GM12878 (cell line): ENCODE results near the gene PRADC1. TPM values are rescaled to one million over a fixed set of nuclear protein-coding genes. Genes with fewer than 3 reads are reported as not detected.
A peak's percentile ranks its signal among the peaks of the same experiment; 100 is the strongest.

ENCODE experiments used
- ATAC-seq: fragments of 200-7000 bp; cut with Tn5 transposase; 3 replicates; pipeline ENCODE4 v1.9.1; 2020; ENCODE audit warnings: mild to moderate bottlenecking, moderate library complexity
- BruUV-seq: library from RNA; stranded (reverse); fragments of 400-500 nt; replicated peaks from 2 replicates; lab custom pipeline; 2021; lab: Mats Ljungman, UMichigan
- CTCF ChIA-PET: fragments of 300-600 bp; sonication (Branson Sonifier 250); formaldehyde crosslinking; extraction: SDS; loops from one replicate; lab custom pipeline; 2021; ENCODE audit warnings: inconsistent platforms; lab: Yijun Ruan, JAX
- POLR2A ChIA-PET: fragments of 350-600 bp; formaldehyde crosslinking; extraction: SDS; loops from one replicate; lab custom pipeline; 2021; ENCODE audit warnings: inconsistent platforms; lab: Charles Lee
- RAD21 ChIA-PET: fragments of 300-600 bp; sonication (Branson Sonifier 250); formaldehyde crosslinking; loops from one replicate; lab custom pipeline; 2023; ENCODE audit warnings: antibody characterized with exemption; ENCODE audit not compliant: unreplicated experiment; lab: Charles Lee
- SMC1A ChIA-PET: fragments of 300-600 bp; sonication (Branson Sonifier 250); formaldehyde crosslinking; loops from one replicate; lab custom pipeline; 2023; ENCODE audit not compliant: unreplicated experiment, uncharacterized antibody; lab: Charles Lee
- DNase-seq: peaks from one replicate; pipeline ENCODE4 v3.0.0-alpha.2; 2011; ENCODE audit warnings: low read depth, low spot score
- FAIRE-seq: peaks from 3 replicates; lab custom pipeline; 2011; peaks lifted over from hg19 to GRCh38; lab: Jason Lieb, UNC
- H2AFZ ChIP-seq: 2 replicates; pipeline ENCODE4 v1.6.0; 2011; ENCODE audit warnings: low read depth, low read length, control low read depth; ENCODE audit not compliant: control insufficient read depth
- H3K27ac ChIP-seq: 2 replicates; pipeline ENCODE4 v1.5.1; 2011; ENCODE audit warnings: control low read depth; ENCODE audit not compliant: control insufficient read depth, insufficient read depth
- H3K27me3 ChIP-seq, 2 experiments: replicated peaks in 1 of 2; 2 replicates each; pipeline versions ENCODE4 v1.6.0 to v1.6.1; 2011; ENCODE audit warnings: low read length in 1 of 2; ENCODE audit not compliant: control insufficient read depth in 2 of 2, insufficient read depth in 2 of 2
- H3K36me3 ChIP-seq, 2 experiments: 2 replicates each; pipeline ENCODE4 v1.5.1; 2011; ENCODE audit warnings: low read length in 1 of 2; ENCODE audit not compliant: control insufficient read depth in 2 of 2, insufficient read depth in 2 of 2
- H3K4me1 ChIP-seq: 2 replicates; pipeline ENCODE4 v1.6.1; 2011; ENCODE audit warnings: mild to moderate bottlenecking, low read length, moderate library complexity, mixed read lengths; ENCODE audit not compliant: control insufficient read depth, insufficient read depth
- H3K4me2 ChIP-seq: 2 replicates; pipeline ENCODE4 v1.6.0; 2011; ENCODE audit warnings: control low read depth; ENCODE audit not compliant: control insufficient read depth, insufficient read depth
- H3K4me3 ChIP-seq: fragments of 200-600 bp; sonication (generic); 2 replicates; pipeline ENCODE4 v1.5.1; 2016
- H3K79me2 ChIP-seq: 2 replicates; pipeline ENCODE4 v1.6.0; 2011; ENCODE audit warnings: low read length; ENCODE audit not compliant: control insufficient read depth, insufficient read depth
- H3K9ac ChIP-seq: 2 replicates; pipeline ENCODE4 v1.8.0; 2011; ENCODE audit warnings: low read length, control low read depth, mixed read lengths; ENCODE audit not compliant: control insufficient read depth, insufficient read depth
- H3K9me3 ChIP-seq: replicated peaks from 3 replicates; pipeline ENCODE4 v1.5.1; 2011; ENCODE audit warnings: mild to moderate bottlenecking, low read length; ENCODE audit not compliant: control insufficient read depth, insufficient read depth
- H4K20me1 ChIP-seq: 2 replicates; pipeline ENCODE4 v1.6.0; 2011; ENCODE audit not compliant: control insufficient read depth, insufficient read depth
- MXI1 ChIP-seq: fragments of 150-350 bp; IDR thresholded peaks from 2 replicates; pipeline ENCODE4 v1.6.1; 2011; ENCODE audit warnings: low read depth, mild to moderate bottlenecking, inconsistent platforms, low read length, improper control_type of control experiment
- RB1 ChIP-seq: fragments of 450-650 bp; formaldehyde crosslinking; IDR thresholded peaks from 2 replicates; pipeline ENCODE4 v1.6.1; 2017; ENCODE audit warnings: mild to moderate bottlenecking, borderline replicate concordance
- TCF12 ChIP-seq: IDR thresholded peaks from 2 replicates; pipeline ENCODE4 v1.6.1; 2011; ENCODE audit warnings: low read depth, mild to moderate bottlenecking, low read length
- YY1 ChIP-seq: IDR thresholded peaks from 2 replicates; pipeline ENCODE4 v1.6.1; 2011; ENCODE audit warnings: low read depth, mild to moderate bottlenecking, low read length
- WGBS: methylation state at CpG from one replicate; pipeline ENCODE4 v1.1.6; 2016; ENCODE audit warnings: low lambda C conversion rate; ENCODE audit not compliant: insufficient replicate concordance, insufficient coverage; ENCODE audit errors: missing lambda C conversion rate; 5-methylcytosine and 5-hydroxymethylcytosine counted together
- in situ Hi-C: fragments of 300-500 bp; cut with MboI; formaldehyde crosslinking; loops from 9 replicates; pipeline ENCODE4 v1.14.3; 2018; ENCODE audit warnings: mixed read lengths
- intact Hi-C: fragments of 100-400 bp; cut with micrococcal nuclease; formaldehyde crosslinking; loops from one replicate; pipeline ENCODE4 v1.14.2; 2022; ENCODE audit not compliant: unreplicated experiment
- polyA plus RNA-seq, 11 experiments: library from polyadenylated mRNA; depleted of rRNA in 4 of 11; unstranded in 6 of 11; stranded (reverse) in 5 of 11; fragments of >200 nt; fragmentation: Nextera tagmentation in 4 of 11; fragmentation: Illumina TruSeq in 1 of 11; extraction: Ambion mirVana in 4 of 11; extraction: Trizol in 1 of 11; gene quantifications; 1 replicate in 1 of 11; 2 replicates in 10 of 11; pipeline versions ENCODE4 v1.2.1 to v1.2.3, GENCODE V29; 2011 to 2016; ENCODE audit warnings: inconsistent platforms in 2 of 11, missing spikeins in 2 of 11, low read depth in 1 of 11
- total RNA-seq, 4 experiments: library from RNA; depleted of rRNA in 3 of 4; stranded (reverse); fragments of >200 nt in 3 of 4; fragmentation: Illumina TruSeq in 1 of 4; extraction: Trizol in 1 of 4; gene quantifications; 2 replicates each; pipeline versions ENCODE4 v1.2.1 to v1.2.3, GENCODE V29; 2013 to 2021

Gene PRADC1
- total and polyA plus RNA-seq, 10 of the 15 experiments (the other 5 are each of a cell fraction or from before 2014, with no cell fraction given) = 3.7 to 39.0 (median 13.8) TPM

DNA sequence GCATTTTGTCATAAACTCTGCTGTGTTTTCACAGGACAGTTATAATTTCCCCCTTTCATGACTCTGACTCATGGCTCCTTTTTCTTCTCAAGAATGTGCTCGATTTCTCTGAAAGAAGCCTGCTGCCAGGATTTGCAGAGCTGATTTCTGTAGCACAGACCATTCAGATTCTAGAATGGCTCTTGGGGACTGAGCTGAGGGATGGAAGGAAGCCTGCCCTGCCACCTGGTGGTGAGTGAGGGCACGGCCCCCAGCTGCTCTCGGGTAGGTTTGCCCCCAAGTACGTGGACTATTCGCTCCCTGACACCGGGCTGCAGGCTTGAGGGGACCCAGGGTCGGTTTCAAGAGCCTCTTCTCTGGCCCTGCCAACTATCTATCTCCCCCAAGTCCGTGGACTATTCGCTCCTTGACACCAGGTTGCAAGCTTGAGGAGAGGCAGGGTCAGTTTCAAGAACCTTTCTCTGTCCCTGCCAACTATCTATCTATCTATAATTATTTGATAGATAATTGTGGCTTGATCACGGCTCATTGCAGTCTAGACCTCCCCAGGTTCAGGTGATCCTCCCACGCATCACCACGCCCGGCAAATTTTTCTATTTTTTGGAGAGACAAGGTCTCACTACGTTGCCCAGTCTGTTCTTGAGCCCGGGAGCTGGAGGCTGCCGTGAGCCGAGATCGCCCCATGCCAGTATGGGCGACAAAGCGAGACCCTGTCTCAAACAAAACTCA, 20.4 kb downstream of the PRADC1 start (continued):
- TF ChIP-seq TCF12 = peak; percentile 59; the same call in 1 of the 2 replicates
- TF ChIP-seq MXI1 = no peak
- TF ChIP-seq RB1 = 0 out of 2 replicates have a peak, but pooled peaks have one; percentile 41

DNA sequence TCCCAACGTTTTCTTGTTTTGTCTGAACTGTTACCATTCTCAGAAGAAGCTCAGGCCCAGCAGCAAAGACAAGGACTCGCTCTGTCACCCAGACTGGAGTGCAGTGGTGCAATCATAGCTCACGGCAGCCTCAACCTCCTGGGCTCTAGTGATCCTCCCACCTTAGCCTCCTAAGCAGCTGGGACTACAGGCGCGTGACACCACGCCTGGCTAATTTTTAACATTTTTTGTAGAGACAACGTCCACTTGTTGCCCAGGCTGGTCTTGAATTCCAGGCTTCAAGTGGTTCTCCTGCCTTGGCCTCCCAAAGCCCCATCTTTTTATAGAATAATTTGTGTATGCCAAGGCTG, 21.0 kb downstream of the PRADC1 start:
- FAIRE-seq = no peak
- H3K9ac ChIP-seq = no peak overlapping the region
- H4K20me1 ChIP-seq = no peaks in the 10 kb centered on the region
- SMC1A ChIA-PET = interaction anchor here (0.6 to 2.6 kb wide), 13 partner anchors 9 to 318 kb away, joined by 3 to 24 read pairs (median 4); partner anchors contain the start of gene CCT7
- peaks cover 8% of the 10 kb centered on the region for H3K4me1 ChIP-seq
- no peak for ATAC-seq
- no TSS peak for BruUV-seq
- H3K4me3 ChIP-seq = no peak overlapping the region
- peaks cover 16% of the 10 kb centered on the region for H3K79me2 ChIP-seq
- WGBS = 44% methylated on average over 7 of the region's 7 CpGs
- POLR2A ChIA-PET = interaction anchor here (1.9 to 2.6 kb wide), 2 partner anchors 22 to 127 kb away, joined by 4 to 14 read pairs; partner anchors contain the start of genes CCT7 and PRADC1
- RAD21 ChIA-PET = interaction anchor here (0.6 to 2.8 kb wide), 7 partner anchors 22 to 319 kb away, joined by 3 to 28 read pairs (median 3); partner anchors contain the start of genes CCT7 and PRADC1
- no peak for DNase-seq
- CTCF ChIA-PET = interaction anchor here (0.6 to 4.3 kb wide), 41 partner anchors 8 to 377 kb away, joined by 3 to 79 read pairs (median 4); partner anchors contain the start of genes CCT7, EGR4, NOTO and PRADC1
- no peaks in the 10 kb centered on the region for H3K36me3 ChIP-seq
- TF ChIP-seq YY1 = no peak
- no peaks in the 10 kb centered on the region for H3K27me3 ChIP-seq
- H3K9me3 ChIP-seq = no peaks in the 10 kb centered on the region
- H3K4me2 ChIP-seq = no peak overlapping the region
- intact Hi-C loops (loop anchor here (1.0 kb wide), 1 partner anchor 127 kb away; no protein-coding TSS in a partner anchor), in situ Hi-C loops (no loop called here)
- H2AFZ ChIP-seq = peak overlapping the region; percentile 72; the same call in 1 of the 2 replicates
- no peak overlapping the region for H3K27ac ChIP-seq
